Cerebellar cortex (tissue), 1 donor: ENCODE results near the gene LRSAM1.

Source experiments
- DNase-seq: peaks from one replicate; pipeline ENCODE4 v3.0.0-alpha.2; 2015; ENCODE audit warnings: low spot score

The LRSAM1 gene

DNA sequence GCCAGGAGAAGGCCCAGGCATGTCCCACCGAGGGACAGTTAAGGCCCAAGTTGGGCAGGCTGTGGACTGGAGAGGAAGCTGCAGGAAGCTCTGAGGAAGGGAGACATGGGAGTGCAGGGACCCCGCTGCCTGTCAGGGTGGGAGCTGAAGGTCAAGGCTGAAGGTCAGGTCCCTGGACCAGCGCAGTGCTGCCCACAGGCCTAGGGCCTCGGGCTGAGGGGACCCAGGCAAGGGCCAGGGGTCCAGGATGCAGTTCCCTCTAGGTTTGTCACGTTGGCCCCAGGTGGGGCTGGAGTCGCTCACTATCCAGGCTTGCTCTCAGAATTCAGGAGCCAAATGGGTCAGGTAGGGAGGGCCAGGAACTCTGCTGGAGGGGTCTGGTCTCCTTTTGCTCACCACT is 84.1 kb downstream of the LRSAM1 start:
- DNase-seq = no peak

DNA sequence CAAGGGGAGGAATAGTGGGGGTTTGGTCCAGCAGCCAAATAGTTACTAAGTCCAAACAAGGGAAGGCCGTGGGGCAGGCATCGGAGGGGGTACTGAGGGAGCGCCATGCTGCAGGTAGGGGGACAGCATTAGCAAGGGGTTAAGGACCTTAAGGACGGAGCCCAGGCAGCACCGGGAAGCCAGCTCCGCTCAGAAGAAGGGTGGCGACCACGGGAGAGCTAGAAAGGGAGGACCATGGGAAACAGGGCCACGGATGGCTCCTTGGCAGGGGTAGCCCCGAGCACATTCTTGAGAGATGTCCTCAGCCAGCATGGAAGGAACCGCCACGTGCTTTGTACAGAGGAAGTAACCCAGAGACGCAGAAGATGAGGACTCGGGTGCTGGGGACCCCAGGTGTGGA is 84.5 kb downstream of the LRSAM1 start:
- no peak for DNase-seq

DNA sequence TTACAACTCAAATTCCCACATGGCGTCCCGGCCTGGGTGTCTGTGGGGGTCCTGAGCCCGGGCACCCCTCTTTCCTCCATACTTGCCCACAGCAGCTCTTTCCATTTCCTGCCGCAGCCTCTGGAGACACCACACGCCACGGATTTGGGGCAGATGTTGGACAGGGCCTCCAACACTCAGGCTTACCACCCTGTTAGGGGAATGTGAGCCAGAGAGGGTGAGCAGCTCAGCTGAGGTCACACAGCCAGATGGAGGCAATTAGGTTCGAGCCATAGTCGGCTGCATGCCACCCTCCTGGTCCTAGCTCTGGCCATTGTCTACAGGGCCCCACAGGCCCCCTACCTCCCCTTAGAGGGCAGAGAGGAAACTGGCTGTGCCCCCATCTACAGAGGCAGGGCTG is 85.2 kb downstream of the LRSAM1 start:
- no peak for DNase-seq

DNA sequence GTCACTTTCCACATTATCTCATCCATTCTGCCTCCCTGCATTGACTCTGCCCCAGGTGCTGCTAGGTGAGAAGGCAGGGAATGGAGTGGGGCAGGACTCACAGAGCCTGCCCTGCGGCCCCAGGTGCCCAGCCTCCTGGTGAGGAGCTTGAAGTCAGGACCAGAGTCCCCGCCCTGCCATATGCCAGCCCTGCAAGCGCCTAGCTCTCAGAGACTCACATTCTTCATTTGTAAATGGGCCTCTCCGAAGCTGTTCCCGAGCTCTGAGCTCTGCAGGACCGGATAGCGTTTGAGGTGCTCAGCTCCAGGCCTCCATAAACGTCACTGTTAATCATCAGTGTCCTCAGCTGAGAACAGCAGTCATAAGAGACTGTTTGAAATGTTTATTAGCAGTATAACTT is 85.7 kb downstream of the LRSAM1 start:
- DNase-seq = peak; percentile 93

DNA sequence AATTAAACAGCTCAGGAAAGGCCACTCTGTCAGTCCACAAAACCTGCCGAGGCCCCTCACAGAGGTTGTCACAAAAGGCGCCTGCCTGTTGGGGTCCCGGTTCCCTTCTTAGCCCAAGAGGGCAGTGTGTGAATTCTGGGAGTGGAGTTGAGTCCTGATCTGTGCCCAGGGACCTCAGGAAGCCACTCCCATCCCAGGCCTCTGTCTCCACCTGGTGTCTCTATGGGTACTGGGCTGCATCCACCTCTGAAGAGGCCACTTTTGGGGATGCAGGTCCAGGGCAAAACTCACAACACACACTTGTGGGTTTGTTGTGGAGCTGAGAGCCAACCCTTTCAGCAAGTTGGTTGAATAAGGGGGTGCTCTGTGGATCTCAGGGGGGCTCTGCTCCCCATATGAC is 86.5 kb downstream of the LRSAM1 start:
- peak; percentile 67 for DNase-seq

DNA sequence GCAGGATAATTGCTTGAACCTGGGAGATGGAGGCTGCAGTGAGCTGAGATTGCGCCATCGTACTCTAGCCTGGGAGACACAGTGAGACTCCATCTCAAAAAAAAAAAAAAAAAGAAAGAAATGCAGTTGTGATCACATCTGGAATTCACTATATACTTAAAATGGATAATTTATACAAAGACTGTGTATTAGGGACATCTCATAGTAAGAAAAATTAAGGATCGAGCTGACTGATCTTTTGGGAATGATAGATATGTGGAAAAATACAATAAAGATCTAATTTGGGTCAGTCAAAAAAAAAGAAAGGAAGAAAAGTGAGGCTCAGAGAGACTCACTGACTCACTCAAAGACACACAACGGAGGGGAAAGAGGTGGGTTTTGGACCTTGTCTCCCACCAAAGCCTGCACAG is 87.5 kb downstream of the LRSAM1 start:
- DNase-seq = no peak

DNA sequence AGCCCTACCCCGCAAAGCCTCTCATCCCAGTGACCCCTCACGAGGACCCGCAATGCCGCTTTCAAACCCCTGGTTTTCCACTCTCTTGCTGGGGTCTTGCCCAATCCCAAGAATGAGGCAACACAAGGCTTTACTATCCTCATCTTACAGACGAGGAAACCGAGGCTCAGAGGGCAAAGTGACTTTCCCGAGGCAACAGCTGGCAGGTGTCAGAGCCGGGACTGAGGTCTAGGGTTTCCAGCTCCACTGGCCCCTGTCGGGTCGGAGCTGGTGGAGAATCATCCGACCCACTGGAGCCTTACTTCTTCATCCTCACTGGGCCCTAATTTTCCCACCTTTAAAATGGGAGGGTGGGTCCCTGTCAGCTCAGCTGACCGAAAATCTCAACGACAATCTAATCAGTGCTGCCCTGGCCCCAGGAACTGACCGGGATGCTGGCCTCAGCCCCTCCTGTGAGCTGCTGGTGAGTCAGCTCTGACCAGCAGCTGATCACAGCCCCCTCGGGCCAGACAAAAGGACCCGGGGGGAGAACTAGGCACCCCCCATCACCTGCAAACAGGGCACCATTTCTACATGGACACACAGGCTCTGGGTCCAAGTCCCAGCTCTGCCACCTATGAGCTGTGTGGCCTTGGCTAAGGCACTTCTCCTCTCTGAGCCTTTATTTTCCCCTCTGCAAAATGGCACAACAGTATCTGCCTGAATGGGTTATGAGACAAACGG is 88.1 kb downstream of the LRSAM1 start:
- no peak for DNase-seq

DNA sequence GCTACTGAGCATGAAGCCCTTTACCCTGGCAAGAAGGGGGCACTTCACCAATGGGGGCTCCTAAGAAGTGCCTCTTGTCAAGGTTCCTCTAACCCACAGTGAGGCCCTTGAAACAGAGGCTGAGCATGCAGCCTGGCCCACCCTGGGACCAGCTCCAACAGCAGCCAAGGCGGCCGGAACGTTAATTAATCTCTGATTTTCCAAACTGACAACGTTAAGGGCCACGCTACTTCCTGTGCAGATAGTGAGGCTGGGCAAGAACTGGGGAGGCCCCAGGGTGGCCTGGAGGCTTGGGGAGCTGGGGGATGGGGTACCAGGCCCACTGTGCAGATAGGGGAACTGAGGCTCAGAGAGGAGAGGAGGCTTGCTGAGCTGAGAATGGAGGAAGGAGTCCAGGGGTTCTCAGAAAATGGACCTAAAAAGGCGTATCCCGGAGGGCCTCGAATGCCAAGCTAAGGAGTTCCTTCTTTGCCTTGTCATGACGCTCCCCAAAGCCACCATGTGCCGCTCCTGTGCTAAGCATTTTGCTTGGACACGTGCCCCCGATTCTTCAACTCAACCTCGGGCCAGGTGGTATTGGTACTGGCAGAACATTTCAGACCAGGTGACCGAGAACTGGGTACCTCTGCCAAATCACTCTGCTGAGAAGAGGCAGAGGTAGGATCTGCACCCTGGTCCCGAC is 88.8 kb downstream of the LRSAM1 start:
- peak; percentile 74 for DNase-seq

DNA sequence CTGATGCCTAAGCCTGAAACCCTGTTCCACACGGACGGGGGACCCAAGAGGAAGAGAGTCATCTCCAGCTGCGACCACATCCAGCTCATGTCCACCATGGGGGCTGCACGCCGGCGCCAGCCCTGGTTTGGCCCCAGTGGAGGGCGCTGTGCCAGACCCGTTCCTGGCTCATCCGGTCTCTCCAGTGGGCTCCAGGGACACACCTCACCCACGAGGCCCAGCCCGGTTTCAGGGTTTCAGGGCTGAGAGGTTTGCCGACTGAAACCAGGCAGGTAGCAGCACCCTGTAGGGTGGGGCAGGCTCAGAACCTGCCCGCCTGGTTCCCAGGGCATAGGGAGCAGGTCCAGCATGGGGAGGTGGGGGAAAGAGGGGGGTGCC is 89.3 kb downstream of the LRSAM1 start:
- DNase-seq = no peak

DNA sequence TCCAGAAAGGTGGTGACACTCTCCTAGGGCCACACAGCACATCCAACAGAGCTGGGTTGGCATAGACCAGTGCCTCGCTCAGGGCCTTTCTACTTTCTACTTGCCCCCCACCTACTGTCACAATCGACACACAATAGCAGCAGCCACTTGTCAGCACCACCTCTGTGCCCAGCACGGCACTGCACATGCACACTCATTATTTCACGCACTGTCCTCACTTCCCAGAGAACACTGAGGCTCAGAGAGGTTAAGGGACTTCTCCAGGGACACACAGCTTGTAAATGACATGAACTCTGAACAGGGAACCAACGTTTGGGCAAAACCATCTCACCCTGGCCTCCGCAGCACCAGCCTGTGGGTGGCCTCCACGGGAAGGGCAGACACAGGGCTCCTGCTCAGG is 89.9 kb downstream of the LRSAM1 start:
- DNase-seq = no peak

DNA sequence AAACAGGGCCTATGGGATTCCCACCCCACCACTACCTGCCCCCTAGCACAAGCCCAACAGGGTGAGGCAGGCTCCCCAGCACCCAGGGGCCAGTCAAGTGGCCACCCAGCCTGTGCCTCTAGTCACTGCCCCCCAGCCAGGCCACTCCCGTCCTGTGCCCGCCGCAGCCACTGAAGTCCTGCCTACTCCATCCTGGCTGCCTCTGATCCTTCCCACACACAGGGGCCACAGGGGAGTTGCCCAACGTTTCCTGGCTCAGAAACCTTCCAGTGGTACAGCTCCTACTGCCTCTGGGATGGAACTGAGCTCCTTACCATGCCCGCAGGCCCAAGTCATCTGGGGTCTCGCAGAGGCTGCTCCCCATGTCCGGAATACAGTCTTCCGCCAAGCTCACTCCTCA is 90.6 kb downstream of the LRSAM1 start:
- no peak for DNase-seq

DNA sequence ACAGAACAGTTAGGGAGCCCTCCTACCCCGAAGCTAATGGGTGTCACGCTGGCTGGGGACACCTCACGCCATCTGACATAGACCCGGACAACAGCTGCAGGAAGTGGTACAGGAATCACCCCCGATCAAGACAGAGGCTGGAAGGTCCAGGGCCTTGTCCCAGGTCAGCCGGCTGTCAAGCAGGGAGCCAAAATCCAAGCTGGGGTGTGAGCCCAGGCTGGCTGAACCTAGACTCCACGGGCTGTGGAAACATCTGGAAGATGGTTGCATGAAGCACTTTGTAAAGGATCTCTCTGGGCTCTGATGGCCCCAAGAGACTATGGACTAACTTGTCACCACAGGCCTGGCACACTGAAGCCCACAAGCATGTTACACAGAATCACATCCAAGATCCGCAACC is 91.9 kb downstream of the LRSAM1 start:
- DNase-seq = no peak

DNA sequence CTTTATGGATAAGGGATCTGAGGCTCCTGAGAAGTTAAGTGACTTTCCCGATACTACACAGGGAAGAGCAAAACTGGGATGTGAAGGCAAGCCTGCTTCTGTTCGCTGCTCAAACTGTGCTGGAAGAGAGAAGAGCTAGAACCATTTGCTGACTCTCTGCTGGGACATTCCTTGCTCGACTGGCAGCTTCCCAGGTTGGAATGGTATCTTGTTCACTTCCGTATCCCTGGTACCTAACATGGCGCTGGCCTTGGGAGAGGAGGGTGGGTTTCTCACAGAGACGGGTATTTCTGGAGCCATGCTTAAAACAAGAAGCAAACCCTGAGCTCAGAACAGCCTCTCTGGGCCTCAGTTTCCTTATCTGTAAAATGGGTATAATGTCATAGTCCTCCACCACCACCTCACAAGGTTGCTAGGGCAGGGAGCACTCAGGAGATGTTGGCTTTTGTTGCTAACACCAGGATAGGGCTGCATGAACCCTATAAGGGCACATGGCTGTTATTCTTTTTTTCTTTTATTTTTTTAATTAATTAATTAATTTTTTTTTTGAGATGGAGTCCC is 92.7 kb downstream of the LRSAM1 start:
- DNase-seq = no peak

DNA sequence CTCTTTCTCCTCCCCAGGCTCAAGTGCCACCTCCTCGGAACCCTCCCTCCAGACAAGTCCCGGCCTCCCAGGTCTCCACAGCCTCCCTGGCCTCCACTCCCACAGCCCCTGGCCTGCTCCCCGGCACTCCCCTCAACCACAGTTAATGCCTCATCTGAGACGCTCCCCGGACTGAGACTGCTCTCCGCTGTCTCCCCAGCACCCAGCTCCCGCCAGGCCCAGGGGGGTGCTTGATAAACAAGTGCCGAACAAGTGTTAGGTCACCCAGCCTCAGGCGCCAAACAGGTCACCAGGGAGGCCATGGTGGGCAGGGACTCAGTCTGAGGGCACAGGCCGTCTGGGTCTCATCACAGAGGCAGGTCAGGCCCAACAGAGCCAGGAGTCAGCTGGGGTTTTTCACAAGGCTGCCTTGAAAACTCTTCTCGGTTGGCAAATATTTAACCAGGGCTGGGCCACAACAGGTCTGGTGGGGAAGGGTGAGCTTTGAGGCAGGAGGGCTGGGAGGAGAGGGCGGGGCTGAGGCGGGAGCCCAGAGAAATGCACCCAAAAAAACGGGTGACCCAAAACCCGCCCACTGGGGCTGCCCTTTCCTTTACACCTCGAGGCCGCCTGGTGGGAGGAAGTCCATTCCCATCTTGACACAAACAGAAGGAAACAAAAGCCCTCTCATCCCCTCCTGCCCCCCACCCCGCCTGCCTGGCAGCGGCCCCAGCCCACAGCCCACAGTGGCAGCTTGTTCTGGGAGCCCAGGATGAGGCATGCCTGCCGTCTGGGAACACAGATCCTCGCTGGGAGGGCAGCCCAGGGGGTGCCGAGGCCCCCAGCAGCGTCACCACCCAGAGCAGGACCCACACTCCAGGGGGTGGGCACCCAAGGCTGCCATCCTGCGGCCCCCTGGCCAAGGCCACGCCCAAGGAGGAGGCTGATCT is 94.2 kb downstream of the LRSAM1 start:
- DNase-seq = no peak

DNA sequence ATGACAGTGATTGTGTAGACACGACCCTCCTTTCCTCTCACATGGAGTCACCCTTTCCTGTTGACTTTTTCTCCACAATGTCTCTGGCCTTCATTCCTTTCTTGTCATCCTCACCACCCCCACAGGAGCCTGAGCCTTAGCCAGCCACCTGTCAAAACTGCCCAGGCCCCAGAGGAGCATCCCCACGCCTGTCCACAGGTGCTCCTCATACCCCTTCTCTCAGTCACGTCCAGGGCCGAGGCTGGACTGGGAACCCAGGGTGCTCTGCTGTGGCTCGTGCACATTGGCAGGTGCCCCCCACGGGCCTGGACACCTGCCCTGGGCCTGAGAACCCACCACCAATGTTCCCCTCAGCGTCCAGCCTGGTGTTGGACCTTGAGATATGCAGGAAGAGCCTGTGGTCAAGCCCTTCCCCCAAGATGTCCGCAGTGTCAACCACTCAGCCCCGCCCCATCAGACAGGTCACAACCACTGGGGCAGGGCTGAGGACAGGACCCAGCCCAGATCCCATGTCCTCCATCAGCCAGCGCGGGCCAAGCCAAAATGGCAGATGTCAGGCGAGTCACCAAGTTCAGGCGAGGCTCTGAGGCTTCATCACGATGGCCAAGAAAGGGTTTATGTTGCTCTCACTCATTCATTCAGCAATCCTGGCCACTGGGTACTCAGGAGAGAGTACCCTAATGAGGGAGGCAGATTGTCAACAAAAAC is 95.0 kb downstream of the LRSAM1 start:
- no peak for DNase-seq

DNA sequence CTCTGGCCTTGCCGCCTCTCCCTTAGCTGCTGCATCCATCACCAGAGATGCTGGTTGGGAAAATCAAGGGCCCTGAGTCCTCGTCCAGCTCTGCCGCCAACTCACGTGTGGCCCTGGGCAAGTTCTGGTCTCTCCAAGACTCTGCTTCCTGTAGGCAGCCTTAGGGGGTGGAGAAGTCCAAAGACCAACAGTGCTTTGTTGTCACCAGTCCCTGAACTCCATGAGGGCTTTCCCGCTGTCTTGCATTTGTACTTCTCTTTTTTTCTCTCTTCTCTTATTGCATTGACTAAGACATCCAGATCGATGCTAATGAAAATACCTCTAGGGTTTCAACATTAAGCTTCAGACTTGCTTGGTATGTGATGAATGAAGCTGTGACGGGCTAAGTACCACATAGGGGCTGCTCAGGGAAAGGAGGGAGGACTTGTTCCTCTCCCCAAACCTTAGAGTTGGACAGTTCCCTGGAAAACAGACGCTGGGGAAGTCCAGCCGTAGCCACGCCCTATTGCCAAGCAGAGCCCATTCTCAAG is 97.1 kb downstream of the LRSAM1 start:
- no peak for DNase-seq

DNA sequence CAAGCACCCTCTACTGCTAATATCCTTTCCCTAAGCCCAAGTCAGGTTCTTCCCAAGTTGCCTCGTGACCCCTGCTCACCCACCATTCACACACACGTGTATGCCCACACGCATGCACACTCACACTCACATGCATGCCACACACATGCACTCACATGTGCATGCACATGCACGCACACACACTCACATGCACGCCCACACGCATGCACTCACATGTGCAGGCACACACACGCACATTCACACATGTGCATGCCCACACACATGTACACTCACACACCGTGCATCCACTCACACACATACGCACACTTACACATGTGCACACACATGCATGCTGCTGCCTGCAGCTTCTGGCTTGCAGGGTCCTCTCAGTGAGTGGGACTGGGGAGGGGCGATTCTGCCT is 97.9 kb downstream of the LRSAM1 start:
- no peak for DNase-seq

DNA sequence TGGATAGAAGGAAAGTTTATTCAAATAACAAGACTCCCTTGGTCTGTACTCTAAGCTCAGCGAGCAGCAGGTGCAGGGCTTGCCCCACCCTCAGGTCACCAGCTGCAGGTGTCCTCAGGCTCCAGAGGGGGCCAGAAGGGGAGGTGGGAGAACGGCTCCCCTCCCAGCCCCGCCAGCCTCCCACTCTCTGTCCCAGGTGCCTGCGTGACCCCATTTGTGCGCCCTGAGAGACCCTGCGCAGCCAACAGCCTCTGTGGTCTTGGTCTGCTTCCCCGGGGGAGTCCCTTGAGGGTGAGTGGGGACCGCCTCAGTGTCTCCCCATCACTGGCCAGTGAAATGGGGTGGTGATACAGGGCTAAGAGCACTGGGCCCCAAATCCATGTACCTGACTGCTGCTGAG is 98.4 kb downstream of the LRSAM1 start:
- DNase-seq = no peak

DNA sequence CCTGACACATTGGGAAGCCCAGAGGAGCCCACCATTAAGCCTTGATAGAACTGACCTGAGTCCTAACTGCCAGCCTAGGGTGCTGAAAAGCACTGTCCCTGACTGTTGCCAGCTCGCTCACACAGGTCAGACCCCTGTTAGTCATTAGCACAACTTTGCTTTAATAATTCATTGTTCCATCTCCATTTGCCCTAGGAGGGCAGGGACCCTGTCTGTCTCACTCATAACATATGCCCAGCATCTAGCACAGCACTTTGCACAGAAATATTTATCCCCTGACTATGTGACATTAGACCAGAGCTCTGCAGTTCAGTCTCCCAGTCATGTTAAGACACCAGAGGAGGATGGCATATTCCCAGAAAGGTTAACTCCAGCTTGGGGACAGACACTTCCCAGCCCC is 99.0 kb downstream of the LRSAM1 start:
- no peak for DNase-seq

DNA sequence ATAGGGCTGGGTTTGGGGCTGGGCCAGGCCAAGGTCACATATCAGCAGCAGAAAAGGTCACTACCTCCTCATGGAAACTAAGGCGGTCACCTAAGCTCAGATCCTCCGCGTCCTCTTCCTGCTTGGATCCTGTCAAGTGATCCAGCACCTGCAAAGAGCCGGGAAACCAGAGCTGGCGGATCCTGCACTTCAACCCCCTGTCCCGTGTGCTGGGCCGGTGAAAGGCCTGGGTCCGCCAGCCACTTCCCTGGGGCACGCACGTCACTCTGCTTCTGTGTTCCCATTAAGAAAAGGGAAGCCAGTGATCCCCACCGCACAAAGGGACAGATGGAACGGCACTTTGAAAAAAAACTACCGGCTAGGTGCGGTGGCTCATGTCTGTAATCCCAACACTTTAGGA is 99.4 kb downstream of the LRSAM1 start:
- no peak for DNase-seq
